HG03066 (cell line): ENCODE measurements around the gene ITPR2.

Experiments
- ATAC-seq: cut with Tn5 transposase; IDR thresholded peaks from one replicate; pipeline ENCODE4 v1.9.1; 2021; ENCODE audit warnings: low read depth; ENCODE audit not compliant: unreplicated experiment

The ITPR2 gene

DNA sequence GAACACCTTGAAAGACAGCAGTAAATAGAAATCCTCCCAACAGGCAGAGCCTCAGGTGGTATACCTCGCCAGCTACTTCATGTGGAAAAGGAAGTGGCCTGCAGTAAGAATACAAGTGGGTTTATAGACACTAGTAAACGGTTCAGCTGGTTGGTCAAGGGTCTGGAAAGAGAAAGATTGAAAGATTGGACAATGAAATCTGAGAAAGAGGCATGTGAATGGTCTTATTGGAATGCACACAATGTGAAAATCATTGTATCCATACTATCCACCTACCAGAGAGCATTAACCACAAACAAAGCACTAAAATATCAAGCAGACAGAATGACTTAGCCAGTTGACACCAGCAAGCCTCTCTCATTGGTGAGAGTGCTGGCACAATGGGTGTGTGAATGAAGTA is 539.4 kb downstream of the ITPR2 start:
- no peak for ATAC-seq

DNA sequence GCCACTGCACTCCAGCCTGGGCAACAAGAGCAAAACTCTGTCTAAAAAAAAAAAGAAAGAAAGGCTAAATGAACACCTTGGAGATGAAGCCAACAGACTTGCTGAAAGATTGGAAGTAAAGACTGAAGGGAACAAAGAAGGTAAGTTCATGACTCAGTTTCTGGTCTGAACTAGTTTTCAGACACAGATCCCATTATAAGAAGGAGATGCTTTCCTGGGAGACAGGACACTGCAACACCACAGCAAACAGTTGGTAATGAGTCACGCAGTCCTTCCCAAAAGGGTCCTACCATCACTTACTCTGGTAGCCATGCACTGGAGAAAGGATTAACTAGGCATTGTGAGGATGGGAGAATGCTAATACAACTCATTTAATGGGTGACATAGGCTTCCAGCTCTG is 540.4 kb downstream of the ITPR2 start:
- ATAC-seq: no peak

DNA sequence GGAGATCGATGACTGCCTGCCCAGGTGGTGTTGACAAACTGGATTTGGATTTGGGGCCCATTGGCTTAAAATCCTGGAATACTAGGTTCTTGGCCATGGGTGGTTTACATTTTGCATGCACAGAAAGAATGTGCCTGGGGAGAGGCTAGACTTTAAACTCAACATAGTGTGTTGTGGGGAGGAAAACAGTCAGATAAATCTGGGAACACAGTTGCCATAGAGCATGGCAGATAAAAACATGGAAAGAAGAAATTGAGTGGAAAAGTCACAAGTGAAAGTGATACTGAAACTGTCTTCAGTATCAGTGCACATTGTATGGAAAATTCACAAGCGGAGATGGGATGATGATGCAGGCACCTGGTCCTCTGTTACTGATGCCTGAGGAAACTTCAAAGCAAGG is 542.4 kb downstream of the ITPR2 start:
- no peak for ATAC-seq

DNA sequence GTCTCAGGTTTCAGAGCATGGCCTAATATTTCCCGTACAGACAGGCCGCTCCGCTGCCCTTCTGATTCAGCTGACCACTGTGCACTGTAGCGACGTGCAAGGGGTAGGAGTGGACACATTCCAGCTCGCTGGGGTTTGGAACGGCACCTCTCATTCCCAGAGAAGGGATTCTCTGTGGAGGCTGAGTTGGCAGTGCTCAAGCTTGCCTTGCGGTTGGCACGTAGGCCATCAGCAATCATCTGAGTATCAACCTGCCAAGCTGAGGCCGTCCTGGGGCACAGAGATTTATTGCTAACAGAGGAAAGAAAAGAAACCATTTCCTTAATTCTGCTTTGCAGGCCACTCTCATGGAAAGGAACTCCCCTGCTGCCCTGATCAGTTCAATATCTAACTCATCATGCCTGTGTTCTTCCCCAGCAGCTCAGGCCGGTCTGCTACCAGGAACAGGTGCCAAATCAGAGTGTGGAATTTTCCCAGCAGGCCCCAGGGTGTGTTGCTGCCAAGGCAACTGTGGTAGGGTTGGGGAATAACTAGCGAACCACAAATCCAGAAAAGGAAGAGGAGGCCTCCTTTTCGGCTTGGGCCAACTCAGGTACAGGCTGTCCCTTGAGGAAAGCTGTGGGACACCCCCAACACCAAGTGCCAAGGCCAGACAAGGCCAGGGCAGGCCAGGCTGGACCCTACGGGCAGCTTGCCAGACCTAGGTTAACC is 545.2 kb downstream of the ITPR2 start:
- ATAC-seq: no peak
